HG03520 (cell line): ENCODE measurements around the gene MRPL1.
"Not testable (repeated sequence)": the region's sequence is repeated elsewhere in the genome, so short reads cannot be mapped to it uniquely, and the experiment has no call there.

Experiments used
- ATAC-seq: cut with Tn5 transposase; IDR thresholded peaks from one replicate; pipeline ENCODE4 v1.9.1; 2021; ENCODE audit warnings: mild to moderate bottlenecking, moderate library complexity; ENCODE audit not compliant: unreplicated experiment

The MRPL1 gene

GRCh38 chr4:77911842-77912450, 49.3 kb downstream of the MRPL1 start:
- ATAC-seq: no peak

- ATAC-seq: no peak
Observed at GRCh38 chr4:77913348-77913747, 50.7 kb downstream of the MRPL1 start.

- ATAC-seq: no peak
Observed at GRCh38 chr4:77917075-77917474, 54.4 kb downstream of the MRPL1 start.

GRCh38 chr4:77917601-77918000, 55.0 kb downstream of the MRPL1 start:
- no peak for ATAC-seq

- ATAC-seq: no peak
Observed at GRCh38 chr4:77920371-77920770, 57.7 kb downstream of the MRPL1 start.

GRCh38 chr4:77921701-77922100, 59.1 kb downstream of the MRPL1 start:
- ATAC-seq: no peak

- no peak for ATAC-seq
Observed at GRCh38 chr4:77922158-77923094, 59.8 kb downstream of the MRPL1 start.

GRCh38 chr4:77927991-77928925, 65.6 kb downstream of the MRPL1 start:
- ATAC-seq: no peak

GRCh38 chr4:77930154-77930639, 67.6 kb downstream of the MRPL1 start:
- ATAC-seq: no peak

- no peak for ATAC-seq
Observed at GRCh38 chr4:77930876-77931275, 68.2 kb downstream of the MRPL1 start.

- ATAC-seq: no peak
Observed at GRCh38 chr4:77931452-77932135, 69.0 kb downstream of the MRPL1 start.

GRCh38 chr4:77938560-77938959, 75.9 kb downstream of the MRPL1 start:
- ATAC-seq: no peak

- not testable (repeated sequence) for ATAC-seq
Observed at GRCh38 chr4:77945929-77946328, 83.3 kb downstream of the MRPL1 start.

- ATAC-seq: no peak
Observed at GRCh38 chr4:77950203-77950602, 87.6 kb downstream of the MRPL1 start.

- no peak for ATAC-seq
Observed at GRCh38 chr4:77952457-77952856, 89.8 kb downstream of the MRPL1 start.

- no peak for ATAC-seq
Observed at GRCh38 chr4:77954690-77955089, 92.1 kb downstream of the MRPL1 start.

- ATAC-seq: no peak
Observed at GRCh38 chr4:77956917-77957316, 94.3 kb downstream of the MRPL1 start.

- ATAC-seq: no peak
Observed at GRCh38 chr4:77958897-77959296, 96.3 kb downstream of the MRPL1 start.

GRCh38 chr4:77959566-77960338, 97.1 kb downstream of the MRPL1 start:
- ATAC-seq: no peak

GRCh38 chr4:77960367-77960766, 97.7 kb downstream of the MRPL1 start:
- ATAC-seq: no peak
